ENCODE data around the gene NNAT.

- TF ChIP-seq POLR2AphosphoS5 (IDR thresholded peaks at IDR 0.05; ENCODE audit: insufficient read depth, low read depth, low read length) (no peak), CTCF (IDR thresholded peaks at IDR 0.05; ENCODE audit: extremely low read depth in 1 of 2, insufficient read depth in 1 of 2, low read depth in 1 of 2, low read length in 2 of 2) (no peak), EZH2 (IDR thresholded peaks at IDR 0.05; ENCODE audit: borderline replicate concordance, low read depth, low read length, severe bottlenecking) (no peak)
Measured at GRCh38 chr20:37528446-37529213, 7.6 kb downstream of the NNAT start.

Data from endothelial cell of umbilical vein (primary cell).